Ishikawa (cell line): ENCODE results near the gene PPP1R2C.

Source experiments
- CEBPB ChIP-seq: IDR thresholded peaks from 2 replicates; pipeline ENCODE4 v1.6.1; 2012
- CREB1 ChIP-seq: IDR thresholded peaks from 2 replicates; pipeline ENCODE4 v1.6.1; 2012; ENCODE audit warnings: low read depth
- EGR1 ChIP-seq: IDR thresholded peaks from 2 replicates; pipeline ENCODE4 v1.6.1; 2012
- EP300 ChIP-seq: IDR thresholded peaks from 2 replicates; pipeline ENCODE4 v1.6.1; 2012; ENCODE audit warnings: borderline replicate concordance
- FOXM1 ChIP-seq: IDR thresholded peaks from 2 replicates; pipeline ENCODE4 v1.6.1; 2012; ENCODE audit warnings: low read depth, borderline replicate concordance
- NFIC ChIP-seq: IDR thresholded peaks from 2 replicates; pipeline ENCODE4 v1.6.1; 2012
- RAD21 ChIP-seq: IDR thresholded peaks from 2 replicates; pipeline ENCODE4 v1.6.1; 2012; ENCODE audit warnings: low read depth
- TAF1 ChIP-seq: IDR thresholded peaks from 2 replicates; pipeline ENCODE4 v1.6.1; 2012; ENCODE audit warnings: low read depth, mild to moderate bottlenecking
- TCF12 ChIP-seq: IDR thresholded peaks from 2 replicates; pipeline ENCODE4 v1.6.1; 2012; ENCODE audit warnings: low read depth
- TEAD4 ChIP-seq: IDR thresholded peaks from 2 replicates; pipeline ENCODE4 v1.6.1; 2012
- YY1 ChIP-seq: IDR thresholded peaks from 2 replicates; pipeline ENCODE4 v1.6.1; 2012; ENCODE audit warnings: low read depth
- ZBTB7A ChIP-seq: IDR thresholded peaks from 2 replicates; pipeline ENCODE4 v1.6.1; 2012; ENCODE audit warnings: low read depth
- TF ChIP-seq, protein P1 (sequence below): IDR thresholded peaks from 2 replicates; pipeline ENCODE4 v1.6.1; 2012
- TF ChIP-seq, protein P2 (sequence below): IDR thresholded peaks from 2 replicates; pipeline ENCODE4 v1.6.1; 2012; ENCODE audit warnings: low read depth, mild to moderate bottlenecking
- TF ChIP-seq, protein P3 (sequence below): IDR thresholded peaks from 2 replicates; pipeline ENCODE4 v1.6.1; 2012

PPP1R2C gene

DNA sequence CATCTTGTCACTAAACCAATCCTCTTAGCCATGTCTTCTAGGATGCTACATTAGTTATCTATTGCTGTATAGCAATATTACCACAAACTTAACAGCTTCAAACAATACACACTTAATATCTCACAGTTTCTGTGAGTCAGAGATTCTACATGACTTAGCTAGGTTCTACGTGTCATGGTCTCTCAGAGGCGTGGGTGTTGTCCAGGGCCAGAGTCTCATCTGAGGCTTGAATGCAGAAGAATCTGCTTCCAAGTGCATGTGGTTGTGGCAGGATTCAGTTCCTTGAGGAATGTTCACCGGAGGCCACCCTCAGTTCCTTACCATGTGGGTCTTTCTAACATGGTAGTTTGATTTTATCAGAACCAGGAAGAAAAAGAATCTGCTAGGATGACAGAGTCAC, 26.4 kb downstream of the PPP1R2C start:
- TF ChIP-seq TEAD4 (no peak), NFIC (no peak), CEBPB (no peak), YY1 (no peak), ZBTB7A (no peak), FOXM1 (no peak), RAD21 (no peak)

DNA sequence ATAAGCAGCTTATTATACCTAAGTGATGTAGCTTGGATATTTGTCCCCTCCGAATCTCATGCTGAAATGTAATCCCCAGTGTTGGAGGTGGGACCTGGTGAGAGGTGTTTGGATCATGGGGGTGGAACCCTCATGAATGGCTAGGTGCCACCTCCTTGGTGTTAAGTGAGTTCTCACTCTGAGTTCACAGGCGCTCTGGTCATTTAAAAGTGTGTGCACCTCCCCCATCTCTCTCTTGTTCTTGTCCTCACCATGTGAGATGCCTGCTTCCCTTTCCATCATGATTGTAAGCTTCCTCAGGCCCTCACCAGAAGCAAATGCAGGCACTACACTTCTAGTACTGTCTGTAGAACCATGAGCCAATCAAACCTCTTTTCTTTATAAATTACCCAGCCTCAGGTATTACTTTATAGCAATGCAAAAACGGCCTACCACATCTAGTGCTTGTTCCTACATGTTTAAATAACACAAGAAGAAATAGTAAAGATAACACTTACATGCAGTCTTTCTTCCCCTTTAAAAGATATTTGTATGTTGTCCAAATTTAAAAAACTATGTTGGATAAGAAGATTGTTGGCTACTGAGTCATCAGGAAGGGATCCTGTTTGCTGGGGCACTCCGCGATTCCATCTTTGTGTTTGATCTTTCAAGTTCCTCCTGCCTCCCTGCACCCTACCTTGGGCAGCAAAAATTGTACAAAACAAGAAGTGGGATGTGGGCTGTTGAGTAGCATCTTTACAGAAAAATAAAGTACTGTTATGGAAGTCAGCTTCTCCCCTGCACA, 29.7 kb downstream of the PPP1R2C start:
- TF ChIP-seq YY1 (no peak), ZBTB7A (no peak)

DNA sequence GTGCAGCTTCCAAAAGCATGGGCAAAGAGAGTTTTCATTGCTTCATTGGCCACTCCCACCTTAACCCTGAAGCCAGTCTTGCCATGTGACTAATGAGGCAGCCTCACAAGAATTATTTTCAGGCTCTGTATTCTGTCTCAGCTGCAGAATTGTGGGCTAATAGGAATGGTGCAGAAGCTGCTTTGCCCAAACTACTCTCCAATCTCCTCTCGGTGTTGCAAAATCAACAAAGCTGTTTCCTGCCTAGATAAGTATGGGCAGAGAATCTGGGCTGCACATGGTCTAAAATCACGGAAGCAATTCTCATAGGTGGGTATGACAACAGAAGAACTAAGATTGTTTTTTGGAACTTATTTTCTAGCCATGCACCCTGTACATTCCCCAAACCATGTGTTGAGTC, 31.4 kb downstream of the PPP1R2C start:
- TF ChIP-seq TEAD4: no peak
- TF ChIP-seq EP300: no peak
- TF ChIP-seq EGR1: no peak
- TF ChIP-seq FOXM1: no peak
- TF ChIP-seq NFIC: no peak
- TF ChIP-seq CREB1: no peak
- TF ChIP-seq, protein P1, sequence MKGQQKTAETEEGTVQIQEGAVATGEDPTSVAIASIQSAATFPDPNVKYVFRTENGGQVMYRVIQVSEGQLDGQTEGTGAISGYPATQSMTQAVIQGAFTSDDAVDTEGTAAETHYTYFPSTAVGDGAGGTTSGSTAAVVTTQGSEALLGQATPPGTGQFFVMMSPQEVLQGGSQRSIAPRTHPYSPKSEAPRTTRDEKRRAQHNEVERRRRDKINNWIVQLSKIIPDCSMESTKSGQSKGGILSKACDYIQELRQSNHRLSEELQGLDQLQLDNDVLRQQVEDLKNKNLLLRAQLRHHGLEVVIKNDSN: no peak
- TF ChIP-seq RAD21: no peak
- no peak for TF ChIP-seq TCF12
- no peak for TF ChIP-seq ZBTB7A
- TF ChIP-seq, protein P2, sequence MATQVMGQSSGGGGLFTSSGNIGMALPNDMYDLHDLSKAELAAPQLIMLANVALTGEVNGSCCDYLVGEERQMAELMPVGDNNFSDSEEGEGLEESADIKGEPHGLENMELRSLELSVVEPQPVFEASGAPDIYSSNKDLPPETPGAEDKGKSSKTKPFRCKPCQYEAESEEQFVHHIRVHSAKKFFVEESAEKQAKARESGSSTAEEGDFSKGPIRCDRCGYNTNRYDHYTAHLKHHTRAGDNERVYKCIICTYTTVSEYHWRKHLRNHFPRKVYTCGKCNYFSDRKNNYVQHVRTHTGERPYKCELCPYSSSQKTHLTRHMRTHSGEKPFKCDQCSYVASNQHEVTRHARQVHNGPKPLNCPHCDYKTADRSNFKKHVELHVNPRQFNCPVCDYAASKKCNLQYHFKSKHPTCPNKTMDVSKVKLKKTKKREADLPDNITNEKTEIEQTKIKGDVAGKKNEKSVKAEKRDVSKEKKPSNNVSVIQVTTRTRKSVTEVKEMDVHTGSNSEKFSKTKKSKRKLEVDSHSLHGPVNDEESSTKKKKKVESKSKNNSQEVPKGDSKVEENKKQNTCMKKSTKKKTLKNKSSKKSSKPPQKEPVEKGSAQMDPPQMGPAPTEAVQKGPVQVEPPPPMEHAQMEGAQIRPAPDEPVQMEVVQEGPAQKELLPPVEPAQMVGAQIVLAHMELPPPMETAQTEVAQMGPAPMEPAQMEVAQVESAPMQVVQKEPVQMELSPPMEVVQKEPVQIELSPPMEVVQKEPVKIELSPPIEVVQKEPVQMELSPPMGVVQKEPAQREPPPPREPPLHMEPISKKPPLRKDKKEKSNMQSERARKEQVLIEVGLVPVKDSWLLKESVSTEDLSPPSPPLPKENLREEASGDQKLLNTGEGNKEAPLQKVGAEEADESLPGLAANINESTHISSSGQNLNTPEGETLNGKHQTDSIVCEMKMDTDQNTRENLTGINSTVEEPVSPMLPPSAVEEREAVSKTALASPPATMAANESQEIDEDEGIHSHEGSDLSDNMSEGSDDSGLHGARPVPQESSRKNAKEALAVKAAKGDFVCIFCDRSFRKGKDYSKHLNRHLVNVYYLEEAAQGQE: no peak
- no peak for TF ChIP-seq YY1
- no peak for TF ChIP-seq TAF1
- TF ChIP-seq, protein P3, sequence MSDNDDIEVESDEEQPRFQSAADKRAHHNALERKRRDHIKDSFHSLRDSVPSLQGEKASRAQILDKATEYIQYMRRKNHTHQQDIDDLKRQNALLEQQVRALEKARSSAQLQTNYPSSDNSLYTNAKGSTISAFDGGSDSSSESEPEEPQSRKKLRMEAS: no peak
- no peak for TF ChIP-seq CEBPB

DNA sequence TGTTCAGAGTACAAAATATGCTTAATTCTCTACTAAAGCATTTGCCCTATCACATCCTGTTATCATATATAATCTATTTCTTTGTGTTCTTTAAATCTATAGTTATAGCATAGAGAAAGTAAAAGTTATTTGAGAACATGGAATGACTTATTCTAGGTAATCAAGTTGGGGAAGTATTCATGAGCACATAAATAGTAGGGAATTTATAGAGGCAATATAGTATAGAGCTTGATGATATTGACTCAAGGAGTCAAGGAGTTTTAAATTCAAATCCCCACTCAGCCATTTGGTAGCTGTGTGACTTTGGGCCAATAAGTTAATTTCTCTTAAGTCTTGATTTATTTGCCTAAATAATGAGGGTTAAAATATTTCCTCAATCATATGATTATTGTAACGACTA, 37.5 kb downstream of the PPP1R2C start:
- TF ChIP-seq NFIC (no peak), RAD21 (no peak), ZBTB7A (no peak), EGR1 (no peak), TEAD4 (no peak), EP300 (no peak), CEBPB (no peak)
- TF ChIP-seq, protein P3: no peak

DNA sequence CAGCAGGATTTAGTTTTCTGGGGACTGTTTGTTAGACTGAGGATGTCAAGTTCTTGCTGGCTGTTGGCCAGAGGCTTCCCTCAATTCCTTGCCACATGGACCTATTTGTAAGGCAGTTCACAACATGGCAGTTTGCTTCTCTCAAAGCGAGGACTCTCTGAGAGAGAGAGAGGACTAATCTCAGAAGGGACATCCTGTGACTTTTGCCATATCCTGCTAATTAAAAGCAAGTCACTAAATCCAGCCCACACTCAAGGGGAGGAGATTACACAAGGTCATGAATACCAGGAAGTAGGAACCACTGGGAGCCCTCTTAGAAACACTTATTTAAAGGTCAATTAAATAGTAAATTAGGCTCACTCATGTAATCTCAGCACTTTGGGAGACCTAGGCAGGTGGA, 38.2 kb downstream of the PPP1R2C start:
- TF ChIP-seq CREB1 (no peak), TAF1 (no peak), RAD21 (no peak), FOXM1 (no peak), YY1 (no peak), NFIC (no peak), EP300 (no peak), TCF12 (no peak), EGR1 (no peak), TEAD4 (no peak), ZBTB7A (no peak), CEBPB (no peak)
- TF ChIP-seq, protein P1: no peak
- TF ChIP-seq, protein P3: no peak
- TF ChIP-seq, protein P2: no peak

DNA sequence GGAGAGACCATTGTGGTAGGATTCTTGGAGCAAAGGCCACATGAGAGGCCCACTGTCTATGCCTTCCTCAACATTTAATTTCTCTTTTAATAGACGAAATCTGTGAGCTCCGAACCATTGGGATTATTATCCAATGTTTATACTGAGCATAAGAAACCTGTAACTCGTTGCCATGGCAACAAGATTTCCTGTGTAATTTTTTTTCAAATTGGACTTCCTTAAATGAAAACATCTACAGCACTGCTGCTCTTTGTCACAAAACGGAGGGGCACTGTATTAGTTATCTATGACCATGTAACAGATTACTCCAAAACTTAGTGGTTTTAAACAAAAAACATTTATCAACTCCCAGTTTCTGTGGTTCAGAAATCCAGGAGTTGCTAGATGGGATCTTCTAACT, 38.7 kb downstream of the PPP1R2C start:
- no peak for TF ChIP-seq CEBPB
- no peak for TF ChIP-seq RAD21
- no peak for TF ChIP-seq EGR1
- TF ChIP-seq, protein P3: no peak
- no peak for TF ChIP-seq TCF12
- TF ChIP-seq TAF1: no peak
- no peak for TF ChIP-seq EP300
- TF ChIP-seq TEAD4: no peak
- no peak for TF ChIP-seq CREB1
- no peak for TF ChIP-seq YY1
- TF ChIP-seq, protein P1: no peak
- TF ChIP-seq ZBTB7A: no peak
- TF ChIP-seq NFIC: no peak
- TF ChIP-seq, protein P2: no peak
